IPS DF 6.9 (cell line): ENCODE results near the gene RAET1G.

Source experiments
- DNase-seq: peaks from one replicate; pipeline ENCODE4 v3.0.0-alpha.2; 2013; ENCODE audit warnings: low read depth, low spot score
- H3K27ac ChIP-seq: one replicate; pipeline ENCODE4 v1.5.1; 2013; ENCODE audit warnings: low read length, control low read depth
- H3K27me3 ChIP-seq: 2 replicates; pipeline ENCODE4 v1.6.1; 2013; ENCODE audit warnings: mild to moderate bottlenecking, low read length; ENCODE audit not compliant: control insufficient read depth, insufficient read depth
- H3K36me3 ChIP-seq: 2 replicates; pipeline ENCODE4 v1.6.1; 2013; ENCODE audit warnings: low read length; ENCODE audit not compliant: control insufficient read depth, insufficient read depth
- H3K4me1 ChIP-seq: 2 replicates; pipeline ENCODE4 v1.6.1; 2013; ENCODE audit warnings: low read length; ENCODE audit not compliant: control insufficient read depth, insufficient read depth
- H3K4me3 ChIP-seq: 2 replicates; pipeline ENCODE4 v1.5.1; 2013; ENCODE audit warnings: mild to moderate bottlenecking, low read length
- H3K9me3 ChIP-seq: 2 replicates; pipeline ENCODE4 v1.6.1; 2013; ENCODE audit warnings: low read length, inconsistent platforms; ENCODE audit not compliant: control insufficient read depth, insufficient read depth
- WGBS: extraction: QIAGEN DNeasy Blood & Tissue Kit; methylation state at CpG from one replicate; pipeline ENCODE4 v1.1.7; 2013; ENCODE audit warnings: mixed read lengths, missing lambda C conversion rate; ENCODE audit not compliant: insufficient read length, insufficient coverage; 5-methylcytosine and 5-hydroxymethylcytosine counted together

RAET1G gene

DNA sequence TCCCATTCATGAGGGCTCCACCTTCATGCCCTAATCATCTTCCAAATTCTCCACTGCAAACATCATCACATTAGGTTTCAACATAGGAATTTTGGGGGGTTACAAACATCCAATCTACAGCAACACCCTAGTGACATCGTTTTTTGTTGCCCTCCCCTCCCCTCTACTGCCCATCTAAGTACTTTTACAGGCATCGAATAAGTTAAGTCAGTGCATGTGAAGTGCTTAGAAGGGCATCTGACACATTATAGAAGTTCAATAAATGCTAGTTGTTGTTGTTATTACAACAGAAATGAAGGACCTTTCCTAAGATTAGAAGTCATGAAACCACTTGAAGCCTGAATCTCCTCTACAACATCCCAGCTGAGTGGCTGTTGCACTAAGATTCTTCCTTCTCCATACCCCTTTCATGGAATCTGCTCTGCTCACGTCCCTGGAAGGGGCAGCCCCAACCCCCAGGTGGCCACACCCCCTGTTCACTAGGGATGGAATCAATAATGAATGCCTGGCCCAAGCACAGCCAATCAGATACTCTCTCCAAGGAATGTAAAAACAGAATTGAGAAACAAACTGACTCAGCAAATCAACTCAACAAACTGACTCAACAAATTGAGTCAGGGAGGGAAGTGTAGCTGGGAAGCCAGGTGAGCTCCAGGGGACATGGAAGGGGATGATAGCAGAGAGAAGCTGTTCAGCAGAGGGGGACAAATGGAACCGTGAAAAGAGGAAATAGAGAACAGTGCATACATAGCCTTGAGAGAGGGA is 54.9 kb downstream of the RAET1G start:
- no peak overlapping the region for H3K27ac ChIP-seq

More for the DNA sequence above, 54.9 kb downstream of the RAET1G start:
- DNase-seq: no peak
- H3K4me3 ChIP-seq: no peak overlapping the region
- H3K9me3 ChIP-seq: no peaks in the 10 kb centered on the region
- H3K4me1 ChIP-seq: peaks cover 3% of the 10 kb centered on the region; the same call in 1 of the 2 replicates
- no peaks in the 10 kb centered on the region for H3K36me3 ChIP-seq
- no CpG with 5 or more reads among the region's 4 CpGs for WGBS
- no peaks in the 10 kb centered on the region for H3K27me3 ChIP-seq
